ENCODE results near the gene CAPN12.

DNA sequence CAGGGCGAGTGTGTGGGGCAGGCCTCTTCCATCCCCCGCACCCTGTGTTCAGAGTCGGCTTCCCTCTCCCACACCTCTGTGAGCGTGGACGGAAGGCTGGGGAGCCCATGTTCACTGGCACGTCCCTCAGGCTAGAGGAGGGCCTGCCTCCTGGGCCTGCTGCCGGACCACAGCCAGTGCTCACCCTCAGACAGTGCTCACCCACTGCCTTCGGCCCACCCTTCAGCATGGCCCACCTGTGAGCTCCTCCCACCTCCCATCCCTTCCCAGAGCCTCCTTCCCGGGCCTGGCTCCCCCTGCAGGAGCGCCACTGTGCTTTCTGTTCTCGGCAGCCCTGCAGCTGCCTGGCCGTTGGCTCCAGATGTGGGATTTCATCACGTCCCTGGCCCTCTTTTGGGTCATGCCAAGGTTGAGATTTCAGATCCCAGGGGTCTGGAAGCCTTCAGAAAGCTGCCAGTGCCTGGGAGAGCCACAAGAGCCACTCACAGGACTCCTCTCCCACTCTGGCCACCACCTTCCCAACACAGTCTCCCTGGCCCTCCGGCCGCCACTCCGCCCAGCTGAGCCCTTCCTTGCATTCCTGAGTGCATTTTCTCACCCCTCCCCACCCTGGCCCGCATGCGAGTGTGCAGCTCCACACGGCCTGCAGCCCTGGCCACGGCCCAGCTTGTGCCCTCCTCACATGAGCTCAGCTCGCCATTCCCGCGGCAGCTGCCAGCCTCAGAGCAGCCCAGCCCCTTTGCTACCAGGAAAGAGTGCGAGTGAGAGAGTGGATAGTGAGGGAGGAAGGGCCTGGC is 25.3 kb downstream of the CAPN12 start:
- TF ChIP-seq, protein P1, sequence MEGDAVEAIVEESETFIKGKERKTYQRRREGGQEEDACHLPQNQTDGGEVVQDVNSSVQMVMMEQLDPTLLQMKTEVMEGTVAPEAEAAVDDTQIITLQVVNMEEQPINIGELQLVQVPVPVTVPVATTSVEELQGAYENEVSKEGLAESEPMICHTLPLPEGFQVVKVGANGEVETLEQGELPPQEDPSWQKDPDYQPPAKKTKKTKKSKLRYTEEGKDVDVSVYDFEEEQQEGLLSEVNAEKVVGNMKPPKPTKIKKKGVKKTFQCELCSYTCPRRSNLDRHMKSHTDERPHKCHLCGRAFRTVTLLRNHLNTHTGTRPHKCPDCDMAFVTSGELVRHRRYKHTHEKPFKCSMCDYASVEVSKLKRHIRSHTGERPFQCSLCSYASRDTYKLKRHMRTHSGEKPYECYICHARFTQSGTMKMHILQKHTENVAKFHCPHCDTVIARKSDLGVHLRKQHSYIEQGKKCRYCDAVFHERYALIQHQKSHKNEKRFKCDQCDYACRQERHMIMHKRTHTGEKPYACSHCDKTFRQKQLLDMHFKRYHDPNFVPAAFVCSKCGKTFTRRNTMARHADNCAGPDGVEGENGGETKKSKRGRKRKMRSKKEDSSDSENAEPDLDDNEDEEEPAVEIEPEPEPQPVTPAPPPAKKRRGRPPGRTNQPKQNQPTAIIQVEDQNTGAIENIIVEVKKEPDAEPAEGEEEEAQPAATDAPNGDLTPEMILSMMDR (IDR thresholded peaks at IDR 0.05; ENCODE audit: low read depth, low read length, missing input control): no peak
- TF ChIP-seq, protein P2, sequence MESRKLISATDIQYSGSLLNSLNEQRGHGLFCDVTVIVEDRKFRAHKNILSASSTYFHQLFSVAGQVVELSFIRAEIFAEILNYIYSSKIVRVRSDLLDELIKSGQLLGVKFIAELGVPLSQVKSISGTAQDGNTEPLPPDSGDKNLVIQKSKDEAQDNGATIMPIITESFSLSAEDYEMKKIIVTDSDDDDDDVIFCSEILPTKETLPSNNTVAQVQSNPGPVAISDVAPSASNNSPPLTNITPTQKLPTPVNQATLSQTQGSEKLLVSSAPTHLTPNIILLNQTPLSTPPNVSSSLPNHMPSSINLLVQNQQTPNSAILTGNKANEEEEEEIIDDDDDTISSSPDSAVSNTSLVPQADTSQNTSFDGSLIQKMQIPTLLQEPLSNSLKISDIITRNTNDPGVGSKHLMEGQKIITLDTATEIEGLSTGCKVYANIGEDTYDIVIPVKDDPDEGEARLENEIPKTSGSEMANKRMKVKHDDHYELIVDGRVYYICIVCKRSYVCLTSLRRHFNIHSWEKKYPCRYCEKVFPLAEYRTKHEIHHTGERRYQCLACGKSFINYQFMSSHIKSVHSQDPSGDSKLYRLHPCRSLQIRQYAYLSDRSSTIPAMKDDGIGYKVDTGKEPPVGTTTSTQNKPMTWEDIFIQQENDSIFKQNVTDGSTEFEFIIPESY (IDR thresholded peaks at IDR 0.05): no peak
- TF ChIP-seq, protein P3, sequence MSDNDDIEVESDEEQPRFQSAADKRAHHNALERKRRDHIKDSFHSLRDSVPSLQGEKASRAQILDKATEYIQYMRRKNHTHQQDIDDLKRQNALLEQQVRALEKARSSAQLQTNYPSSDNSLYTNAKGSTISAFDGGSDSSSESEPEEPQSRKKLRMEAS (IDR thresholded peaks at IDR 0.05): no peak
- TF ChIP-seq TAF1 (conservative IDR thresholded peaks at IDR 0.05) (no peak), NR2F2 (IDR thresholded peaks at IDR 0.05) (no peak), RAD21 (IDR thresholded peaks at IDR 0.05) (peak in 1 of 2 donors; percentile 53), GABPA (IDR thresholded peaks at IDR 0.05 in 1 of 2, conservative IDR thresholded peaks at IDR 0.05 in 1 of 2) (no peak), JUND (IDR thresholded peaks at IDR 0.05) (no peak), YY1 (IDR thresholded peaks at IDR 0.05) (no peak), FOXA1 (IDR thresholded peaks at IDR 0.05) (no peak), RXRA (IDR thresholded peaks at IDR 0.05) (no peak)
- TF ChIP-seq, protein P4, sequence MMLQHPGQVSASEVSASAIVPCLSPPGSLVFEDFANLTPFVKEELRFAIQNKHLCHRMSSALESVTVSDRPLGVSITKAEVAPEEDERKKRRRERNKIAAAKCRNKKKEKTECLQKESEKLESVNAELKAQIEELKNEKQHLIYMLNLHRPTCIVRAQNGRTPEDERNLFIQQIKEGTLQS (IDR thresholded peaks at IDR 0.05): no peak
- TF ChIP-seq, protein P5, sequence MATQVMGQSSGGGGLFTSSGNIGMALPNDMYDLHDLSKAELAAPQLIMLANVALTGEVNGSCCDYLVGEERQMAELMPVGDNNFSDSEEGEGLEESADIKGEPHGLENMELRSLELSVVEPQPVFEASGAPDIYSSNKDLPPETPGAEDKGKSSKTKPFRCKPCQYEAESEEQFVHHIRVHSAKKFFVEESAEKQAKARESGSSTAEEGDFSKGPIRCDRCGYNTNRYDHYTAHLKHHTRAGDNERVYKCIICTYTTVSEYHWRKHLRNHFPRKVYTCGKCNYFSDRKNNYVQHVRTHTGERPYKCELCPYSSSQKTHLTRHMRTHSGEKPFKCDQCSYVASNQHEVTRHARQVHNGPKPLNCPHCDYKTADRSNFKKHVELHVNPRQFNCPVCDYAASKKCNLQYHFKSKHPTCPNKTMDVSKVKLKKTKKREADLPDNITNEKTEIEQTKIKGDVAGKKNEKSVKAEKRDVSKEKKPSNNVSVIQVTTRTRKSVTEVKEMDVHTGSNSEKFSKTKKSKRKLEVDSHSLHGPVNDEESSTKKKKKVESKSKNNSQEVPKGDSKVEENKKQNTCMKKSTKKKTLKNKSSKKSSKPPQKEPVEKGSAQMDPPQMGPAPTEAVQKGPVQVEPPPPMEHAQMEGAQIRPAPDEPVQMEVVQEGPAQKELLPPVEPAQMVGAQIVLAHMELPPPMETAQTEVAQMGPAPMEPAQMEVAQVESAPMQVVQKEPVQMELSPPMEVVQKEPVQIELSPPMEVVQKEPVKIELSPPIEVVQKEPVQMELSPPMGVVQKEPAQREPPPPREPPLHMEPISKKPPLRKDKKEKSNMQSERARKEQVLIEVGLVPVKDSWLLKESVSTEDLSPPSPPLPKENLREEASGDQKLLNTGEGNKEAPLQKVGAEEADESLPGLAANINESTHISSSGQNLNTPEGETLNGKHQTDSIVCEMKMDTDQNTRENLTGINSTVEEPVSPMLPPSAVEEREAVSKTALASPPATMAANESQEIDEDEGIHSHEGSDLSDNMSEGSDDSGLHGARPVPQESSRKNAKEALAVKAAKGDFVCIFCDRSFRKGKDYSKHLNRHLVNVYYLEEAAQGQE (IDR thresholded peaks at IDR 0.05): no peak
